Effector memory CD4-positive, alpha-beta T cell (primary cell): ENCODE measurements around the gene TSHZ2.

Source experiments
- DNase-seq, 3 donors: peaks; one replicate each; pipeline ENCODE4 v3.0.0-alpha.2; 2020
- H3K27ac ChIP-seq: 2 replicates; pipeline ENCODE4 v1.7.0; 2013; ENCODE audit warnings: mild to moderate bottlenecking, low read length, moderate library complexity; ENCODE audit not compliant: insufficient read depth, poor library complexity, severe bottlenecking
- H3K27me3 ChIP-seq: replicated peaks from 2 replicates; pipeline ENCODE4 v1.7.0; 2013; ENCODE audit warnings: mild to moderate bottlenecking, low read length; ENCODE audit not compliant: insufficient read depth, control insufficient read depth, poor library complexity, severe bottlenecking
- H3K36me3 ChIP-seq: 2 replicates; pipeline ENCODE4 v1.7.0; 2013; ENCODE audit warnings: mild to moderate bottlenecking, low read length, moderate library complexity; ENCODE audit not compliant: control insufficient read depth, insufficient read depth
- H3K4me1 ChIP-seq: 2 replicates; pipeline ENCODE4 v1.7.0; 2013; ENCODE audit warnings: low read length, mild to moderate bottlenecking; ENCODE audit not compliant: control insufficient read depth, insufficient read depth, poor library complexity, severe bottlenecking
- H3K4me3 ChIP-seq: 2 replicates; pipeline ENCODE4 v1.7.0; 2013; ENCODE audit warnings: low read length, low read depth, mild to moderate bottlenecking; ENCODE audit not compliant: insufficient read depth, poor library complexity, severe bottlenecking
- H3K9me3 ChIP-seq: 2 replicates; pipeline ENCODE4 v1.7.0; 2013; ENCODE audit warnings: mild to moderate bottlenecking, low read length, moderate library complexity; ENCODE audit not compliant: control insufficient read depth

Gene TSHZ2

GRCh38 chr20:53104884-53105283 lies 132.7 kb downstream of the TSHZ2 start:
- no peaks in the 10 kb centered on the region for H3K36me3 ChIP-seq
- DNase-seq: no peak
- no peaks in the 10 kb centered on the region for H3K9me3 ChIP-seq
- no peak overlapping the region for H3K27ac ChIP-seq
- H3K4me3 ChIP-seq: no peak overlapping the region
- no peaks in the 10 kb centered on the region for H3K4me1 ChIP-seq
- H3K27me3 ChIP-seq: no peaks in the 10 kb centered on the region

- no peak for DNase-seq
- Histone ChIP-seq H3K9me3 (no peaks in the 10 kb centered on the region), H3K36me3 (no peaks in the 10 kb centered on the region), H3K4me1 (no peaks in the 10 kb centered on the region), H3K27me3 (no peaks in the 10 kb centered on the region), H3K4me3 (no peak overlapping the region), H3K27ac (no peak overlapping the region)
Measured at GRCh38 chr20:53116733-53117132, 144.6 kb downstream of the TSHZ2 start.

- no peak overlapping the region for H3K27ac ChIP-seq
- no peak for DNase-seq
- no peaks in the 10 kb centered on the region for H3K36me3 ChIP-seq
- no peak overlapping the region for H3K4me3 ChIP-seq
- H3K27me3 ChIP-seq: no peaks in the 10 kb centered on the region
- H3K4me1 ChIP-seq: no peaks in the 10 kb centered on the region
- no peaks in the 10 kb centered on the region for H3K9me3 ChIP-seq
Measured at GRCh38 chr20:53122853-53123252, 150.7 kb downstream of the TSHZ2 start.

- no peak for DNase-seq
- Histone ChIP-seq H3K27me3 (no peaks in the 10 kb centered on the region), H3K4me1 (no peaks in the 10 kb centered on the region), H3K27ac (no peak overlapping the region), H3K9me3 (no peaks in the 10 kb centered on the region), H3K36me3 (no peaks in the 10 kb centered on the region), H3K4me3 (no peak overlapping the region)
Measured at GRCh38 chr20:53124075-53124551, 152.0 kb downstream of the TSHZ2 start.

- H3K9me3 ChIP-seq: no peaks in the 10 kb centered on the region
- DNase-seq: no peak
- no peaks in the 10 kb centered on the region for H3K27me3 ChIP-seq
- no peak overlapping the region for H3K27ac ChIP-seq
- no peaks in the 10 kb centered on the region for H3K4me1 ChIP-seq
- no peaks in the 10 kb centered on the region for H3K36me3 ChIP-seq
- no peak overlapping the region for H3K4me3 ChIP-seq
Measured at GRCh38 chr20:53124803-53125202, 152.6 kb downstream of the TSHZ2 start.

- Histone ChIP-seq H3K27ac (no peak overlapping the region), H3K27me3 (no peaks in the 10 kb centered on the region), H3K4me1 (no peaks in the 10 kb centered on the region), H3K4me3 (no peak overlapping the region), H3K36me3 (no peaks in the 10 kb centered on the region), H3K9me3 (no peaks in the 10 kb centered on the region)
- DNase-seq: no peak
Measured at GRCh38 chr20:53126185-53126584, 154.0 kb downstream of the TSHZ2 start.

- Histone ChIP-seq H3K4me3 (no peak overlapping the region), H3K9me3 (no peaks in the 10 kb centered on the region), H3K27me3 (no peaks in the 10 kb centered on the region), H3K27ac (no peak overlapping the region), H3K36me3 (no peaks in the 10 kb centered on the region), H3K4me1 (no peaks in the 10 kb centered on the region)
- DNase-seq: no peak
Measured at GRCh38 chr20:53127027-53127426, 154.9 kb downstream of the TSHZ2 start.

GRCh38 chr20:53128004-53128403 lies 155.8 kb downstream of the TSHZ2 start:
- Histone ChIP-seq H3K36me3 (no peaks in the 10 kb centered on the region), H3K27ac (no peak overlapping the region), H3K27me3 (no peaks in the 10 kb centered on the region), H3K9me3 (no peaks in the 10 kb centered on the region), H3K4me1 (no peaks in the 10 kb centered on the region), H3K4me3 (no peak overlapping the region)
- no peak for DNase-seq

GRCh38 chr20:53129563-53129962 lies 157.4 kb downstream of the TSHZ2 start:
- DNase-seq: no peak
- H3K27me3 ChIP-seq: no peaks in the 10 kb centered on the region
- H3K4me1 ChIP-seq: no peaks in the 10 kb centered on the region
- H3K27ac ChIP-seq: no peak overlapping the region
- H3K9me3 ChIP-seq: no peaks in the 10 kb centered on the region
- no peaks in the 10 kb centered on the region for H3K36me3 ChIP-seq
- no peak overlapping the region for H3K4me3 ChIP-seq

GRCh38 chr20:53130795-53131194 lies 158.6 kb downstream of the TSHZ2 start:
- Histone ChIP-seq H3K4me3 (no peak overlapping the region), H3K36me3 (no peaks in the 10 kb centered on the region), H3K4me1 (no peaks in the 10 kb centered on the region), H3K27me3 (no peaks in the 10 kb centered on the region), H3K9me3 (no peaks in the 10 kb centered on the region), H3K27ac (no peak overlapping the region)
- DNase-seq: no peak

- H3K4me1 ChIP-seq: no peaks in the 10 kb centered on the region
- no peaks in the 10 kb centered on the region for H3K36me3 ChIP-seq
- H3K9me3 ChIP-seq: no peaks in the 10 kb centered on the region
- DNase-seq: no peak
- H3K4me3 ChIP-seq: no peak overlapping the region
- no peaks in the 10 kb centered on the region for H3K27me3 ChIP-seq
- no peak overlapping the region for H3K27ac ChIP-seq
Measured at GRCh38 chr20:53133125-53133524, 161.0 kb downstream of the TSHZ2 start.
